HEK293 (cell line): Measurements from ENCODE around the gene HOXA3.
A peak's percentile ranks its signal among the peaks of the same experiment; 100 is the strongest.

ENCODE experiments used
- FEZF1 ChIP-seq: fragments of 450-650 bp; formaldehyde crosslinking; IDR thresholded peaks from 2 replicates; pipeline ENCODE4 v1.5.1; 2016; ENCODE audit warnings: missing biosample characterization, missing genetic modification characterization
- GLIS2 ChIP-seq: fragments of 450-650 bp; formaldehyde crosslinking; IDR thresholded peaks from 2 replicates; pipeline ENCODE4 v1.5.1; 2016; ENCODE audit warnings: missing biosample characterization, missing genetic modification characterization
- KLF9 ChIP-seq: fragments of 450-650 bp; formaldehyde crosslinking; IDR thresholded peaks from 2 replicates; pipeline ENCODE4 v1.5.1; 2016; ENCODE audit warnings: missing biosample characterization, missing genetic modification characterization, low read depth
- PRDM4 ChIP-seq: fragments of 450-650 bp; formaldehyde crosslinking; IDR thresholded peaks from 2 replicates; pipeline ENCODE4 v1.5.1; 2017; ENCODE audit warnings: missing biosample characterization, missing genetic modification characterization
- SALL2 ChIP-seq: fragments of 450-650 bp; formaldehyde crosslinking; IDR thresholded peaks from 2 replicates; pipeline ENCODE4 v1.5.0; 2017; ENCODE audit warnings: missing biosample characterization, mild to moderate bottlenecking, missing genetic modification characterization, borderline replicate concordance
- SP3 ChIP-seq: fragments of 450-650 bp; formaldehyde crosslinking; IDR thresholded peaks from 2 replicates; pipeline ENCODE4 v1.5.1; 2016; ENCODE audit warnings: missing biosample characterization, missing genetic modification characterization
- TCF7L2 ChIP-seq: IDR thresholded peaks from 2 replicates; pipeline ENCODE4 v1.6.1; 2011; ENCODE audit warnings: low read depth, mild to moderate bottlenecking, inconsistent platforms, low read length, moderate library complexity, borderline replicate concordance
- ZBTB1 ChIP-seq: fragments of 450-650 bp; formaldehyde crosslinking; IDR thresholded peaks from 2 replicates; pipeline ENCODE4 v1.5.1; 2016; ENCODE audit warnings: missing biosample characterization, missing genetic modification characterization
- ZBTB11 ChIP-seq: fragments of 450-650 bp; formaldehyde crosslinking; conservative IDR thresholded peaks from 2 replicates; pipeline ENCODE4 v1.5.1; 2016; ENCODE audit warnings: low read depth, missing biosample characterization, missing genetic modification characterization
- ZBTB49 ChIP-seq: fragments of 450-650 bp; formaldehyde crosslinking; IDR thresholded peaks from 2 replicates; pipeline ENCODE4 v1.5.1; 2016; ENCODE audit warnings: missing biosample characterization, missing genetic modification characterization, low read depth
- ZFP41 ChIP-seq: fragments of 450-650 bp; formaldehyde crosslinking; IDR thresholded peaks from 2 replicates; pipeline ENCODE4 v1.5.1; 2016; ENCODE audit warnings: missing biosample characterization, missing genetic modification characterization, borderline replicate concordance
- ZNF112 ChIP-seq: fragments of 450-650 bp; formaldehyde crosslinking; IDR thresholded peaks from 2 replicates; pipeline ENCODE4 v1.5.0; 2017; ENCODE audit warnings: missing biosample characterization, missing genetic modification characterization
- ZNF121 ChIP-seq: fragments of 450-650 bp; formaldehyde crosslinking; IDR thresholded peaks from 2 replicates; pipeline ENCODE4 v1.5.1; 2016; ENCODE audit warnings: missing biosample characterization, missing genetic modification characterization
- ZNF16 ChIP-seq: fragments of 450-650 bp; formaldehyde crosslinking; IDR thresholded peaks from 2 replicates; pipeline ENCODE4 v1.5.1; 2016; ENCODE audit warnings: low read depth, missing biosample characterization, missing genetic modification characterization
- ZNF174 ChIP-seq: fragments of 450-650 bp; formaldehyde crosslinking; IDR thresholded peaks from 2 replicates; pipeline ENCODE4 v1.5.0; 2017; ENCODE audit warnings: missing biosample characterization, mild to moderate bottlenecking, missing genetic modification characterization
- ZNF18 ChIP-seq: fragments of 450-650 bp; formaldehyde crosslinking; IDR thresholded peaks from 2 replicates; pipeline ENCODE4 v1.5.1; 2016; ENCODE audit warnings: missing biosample characterization, missing genetic modification characterization
- ZNF302 ChIP-seq: fragments of 450-650 bp; formaldehyde crosslinking; IDR thresholded peaks from 2 replicates; pipeline ENCODE4 v1.5.1; 2016; ENCODE audit warnings: missing biosample characterization, missing genetic modification characterization, low read depth
- ZNF341 ChIP-seq: fragments of 450-650 bp; formaldehyde crosslinking; IDR thresholded peaks from 2 replicates; pipeline ENCODE4; 2016; ENCODE audit warnings: low read depth, missing biosample characterization, missing genetic modification characterization
- ZNF529 ChIP-seq: fragments of 450-650 bp; formaldehyde crosslinking; IDR thresholded peaks from 2 replicates; pipeline ENCODE4 v1.5.1; 2017; ENCODE audit warnings: missing genetic modification characterization, missing biosample characterization; ENCODE audit not compliant: insufficient replicate concordance
- ZNF560 ChIP-seq: fragments of 450-650 bp; formaldehyde crosslinking; IDR thresholded peaks from 2 replicates; pipeline ENCODE4 v1.5.1; 2017; ENCODE audit warnings: missing biosample characterization, missing genetic modification characterization, borderline replicate concordance
- ZNF600 ChIP-seq: fragments of 450-650 bp; formaldehyde crosslinking; IDR thresholded peaks from 2 replicates; pipeline ENCODE4 v1.5.1; 2016; ENCODE audit warnings: missing biosample characterization, missing genetic modification characterization
- ZNF670 ChIP-seq: fragments of 450-650 bp; formaldehyde crosslinking; IDR thresholded peaks from 2 replicates; pipeline ENCODE4 v1.5.1; 2016; ENCODE audit warnings: missing biosample characterization, missing genetic modification characterization, low read depth
- ZNF747 ChIP-seq: fragments of 450-650 bp; formaldehyde crosslinking; IDR thresholded peaks from 2 replicates; pipeline ENCODE4 v1.5.1; 2016; ENCODE audit warnings: missing biosample characterization, missing genetic modification characterization
- ZNF776 ChIP-seq: fragments of 450-650 bp; formaldehyde crosslinking; IDR thresholded peaks from 2 replicates; pipeline ENCODE4 v1.5.0; 2017; ENCODE audit warnings: missing biosample characterization, missing genetic modification characterization, borderline replicate concordance
- ZNF785 ChIP-seq: fragments of 450-650 bp; formaldehyde crosslinking; IDR thresholded peaks from 2 replicates; pipeline ENCODE4 v1.5.1; 2016; ENCODE audit warnings: missing biosample characterization, missing genetic modification characterization
- ZNF830 ChIP-seq: fragments of 450-650 bp; IDR thresholded peaks from 2 replicates; pipeline ENCODE4 v1.5.0; 2018; ENCODE audit warnings: missing biosample characterization, missing genetic modification characterization, low read depth, mild to moderate bottlenecking, moderate library complexity
- ZNF837 ChIP-seq: fragments of 450-650 bp; formaldehyde crosslinking; IDR thresholded peaks from 2 replicates; pipeline ENCODE4 v1.5.1; 2016; ENCODE audit warnings: missing biosample characterization, missing genetic modification characterization
- ZSCAN30 ChIP-seq: fragments of 450-650 bp; IDR thresholded peaks from 2 replicates; pipeline ENCODE4 v1.5.1; 2018; ENCODE audit warnings: missing biosample characterization, mild to moderate bottlenecking, missing genetic modification characterization, moderate library complexity
- ZSCAN4 ChIP-seq: fragments of 450-650 bp; formaldehyde crosslinking; IDR thresholded peaks from 2 replicates; pipeline ENCODE4 v1.5.1; 2017; ENCODE audit warnings: missing biosample characterization, missing genetic modification characterization

The HOXA3 gene

GRCh38 chr7:27199849-27200760 lies 47.7 kb upstream of the HOXA3 start, which contains the start of gene HOXA13 (continued):
- no peak for TF ChIP-seq TCF7L2
- peak; percentile 78 for TF ChIP-seq GLIS2 (tag by site-specific recombination)
- no peak for TF ChIP-seq ZNF302 (tag by site-specific recombination)
- no peak for TF ChIP-seq ZBTB1
- peak; percentile 72 for TF ChIP-seq KLF9 (tag by site-specific recombination)
- no peak for TF ChIP-seq ZNF174
- TF ChIP-seq ZNF747 (tag by site-specific recombination), result no peak
- TF ChIP-seq ZNF529 (tag by site-specific recombination), result no peak
- no peak for TF ChIP-seq SALL2 (tag by site-specific recombination)
- TF ChIP-seq ZNF776 (tag by site-specific recombination), result no peak
- peak; percentile 80 for TF ChIP-seq ZNF341
- TF ChIP-seq ZSCAN4 (tag by site-specific recombination), result no peak
- TF ChIP-seq ZNF560, result no peak
- no peak for TF ChIP-seq ZNF112 (tag by site-specific recombination)
- peak; percentile 29; the same call in 1 of the 2 replicates for TF ChIP-seq ZBTB11 (tag by site-specific recombination)
- TF ChIP-seq ZSCAN30, result no peak; the same call in none of the 2 replicates
- no peak for TF ChIP-seq ZNF837 (tag by site-specific recombination)
- TF ChIP-seq ZNF830 (tag by site-specific recombination), result no peak
- peak; percentile 88 for TF ChIP-seq ZNF600
- TF ChIP-seq ZFP41, result no peak
- no peak for TF ChIP-seq ZBTB49
- TF ChIP-seq ZNF670, result no peak
- TF ChIP-seq PRDM4 (tag by site-specific recombination), result peak; percentile 76
- peak; percentile 65 for TF ChIP-seq SP3 (tag by site-specific recombination)
- no peak for TF ChIP-seq ZNF16 (tag by site-specific recombination)
- TF ChIP-seq FEZF1 (tag by site-specific recombination), result no peak
- TF ChIP-seq ZNF785 (tag by site-specific recombination), result no peak
- no peak for TF ChIP-seq ZNF18 (tag by site-specific recombination)
- no peak for TF ChIP-seq ZNF121
